GOT3 (cell line): Measurements from ENCODE around the gene SNAP25.

Experiments
- DNase-seq: peaks from one replicate; lab custom pipeline; 2025; ENCODE audit warnings: mixed read lengths; lab: John Stamatoyannopoulos, UW

Gene SNAP25

DNA sequence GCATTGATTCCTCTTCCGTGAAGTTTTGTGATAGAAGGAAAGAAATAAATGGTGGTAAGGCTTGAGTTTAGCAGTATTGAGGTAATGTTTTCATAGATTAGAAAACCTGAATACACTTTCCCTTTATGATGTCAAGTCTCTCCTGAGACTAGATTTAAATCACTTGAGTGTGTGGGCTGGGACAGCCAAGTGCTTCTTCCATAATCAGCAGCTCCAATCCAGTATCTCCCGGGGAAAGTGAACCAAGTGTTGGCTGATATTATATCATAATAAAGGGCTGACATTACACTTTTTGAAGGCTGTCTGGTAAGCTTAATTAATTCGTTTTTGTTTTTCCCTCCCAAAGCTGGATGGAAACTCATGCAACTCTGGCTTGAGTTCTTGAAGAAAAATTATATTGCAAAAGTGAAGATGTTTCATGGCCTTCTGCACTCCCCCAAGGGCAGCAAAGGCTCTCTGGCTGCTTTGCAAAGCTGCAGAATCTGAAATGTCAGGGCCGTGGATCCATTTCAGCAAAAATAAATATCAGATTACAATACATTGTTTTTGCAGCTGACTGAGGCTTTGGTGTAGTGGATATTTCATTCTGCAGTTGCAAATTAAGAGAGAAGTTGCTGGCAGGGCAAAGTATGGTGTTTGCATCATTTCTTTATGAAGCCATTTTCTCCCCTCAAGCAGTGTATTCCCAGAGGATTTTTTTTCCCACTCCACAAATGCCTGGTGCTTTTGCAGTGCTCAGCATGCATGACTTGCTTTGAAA, 114.2 kb downstream of the SNAP25 start:
- no peak for DNase-seq

GRCh38 chr20:10336959-10337729, 118.5 kb downstream of the SNAP25 start:
- DNase-seq, result no peak

GRCh38 chr20:10338426-10339180, 120.0 kb downstream of the SNAP25 start:
- DNase-seq, result no peak

GRCh38 chr20:10339609-10340008, 121.0 kb downstream of the SNAP25 start:
- DNase-seq, result no peak

DNA sequence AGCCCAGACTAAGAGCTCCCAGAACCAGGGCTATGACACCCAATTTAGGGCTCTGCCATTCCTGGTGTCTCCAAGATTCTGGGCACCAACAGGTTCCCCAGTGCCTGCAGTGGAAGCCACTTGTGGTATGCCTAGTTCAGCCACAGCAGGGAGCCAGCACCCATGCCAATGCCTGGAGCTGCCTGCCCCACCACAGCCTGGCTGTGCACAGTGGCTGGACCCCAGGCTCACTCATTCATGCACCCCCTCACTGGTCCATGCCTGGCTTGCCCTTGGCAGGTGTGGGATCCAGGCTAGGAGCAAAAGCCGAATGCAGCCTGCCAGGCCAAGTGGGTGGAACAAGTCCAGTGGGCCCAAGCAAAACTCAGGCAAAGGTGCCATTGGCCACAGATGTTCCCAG, 123.5 kb downstream of the SNAP25 start:
- no peak for DNase-seq

DNA sequence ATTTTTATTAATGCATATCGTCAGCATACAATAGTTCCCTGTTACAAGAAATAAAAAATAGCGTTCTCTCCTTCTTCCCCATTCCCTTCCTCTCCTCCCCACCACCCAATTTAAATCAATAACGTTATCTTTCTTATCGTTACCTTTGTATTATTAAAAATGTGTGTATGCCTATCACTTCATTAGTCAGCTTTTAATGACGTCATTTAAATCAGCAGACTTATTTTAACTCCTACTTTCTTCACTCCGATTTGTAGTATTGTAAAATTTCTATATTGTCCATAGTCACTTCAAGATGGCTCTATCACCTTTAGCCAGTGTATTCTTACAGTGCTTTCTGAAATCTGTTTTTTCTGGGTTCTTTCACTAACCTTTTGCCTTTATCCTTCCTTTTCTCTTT, 126.3 kb downstream of the SNAP25 start:
- no peak for DNase-seq

GRCh38 chr20:10347086-10347880, 128.7 kb downstream of the SNAP25 start:
- no peak for DNase-seq

DNA sequence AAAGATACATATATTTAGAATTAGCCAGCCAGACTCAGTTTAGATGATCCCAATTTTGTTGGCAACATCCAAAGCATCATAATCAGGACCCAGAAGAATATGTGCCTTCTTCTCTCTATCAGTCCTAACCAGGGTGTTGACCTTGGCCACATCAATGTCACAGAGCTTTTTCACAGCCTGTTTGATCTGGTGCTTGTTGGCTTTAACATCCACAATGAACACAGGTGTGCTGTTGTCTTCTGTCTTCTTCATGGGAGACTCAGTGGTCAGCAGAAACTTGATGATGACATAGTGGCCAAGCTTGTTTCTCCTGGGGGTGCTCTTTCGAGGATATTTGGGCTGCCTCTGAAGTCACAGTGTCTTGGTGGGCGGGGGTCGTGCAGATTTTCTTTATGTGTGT, 130.5 kb downstream of the SNAP25 start:
- no peak for DNase-seq

DNA sequence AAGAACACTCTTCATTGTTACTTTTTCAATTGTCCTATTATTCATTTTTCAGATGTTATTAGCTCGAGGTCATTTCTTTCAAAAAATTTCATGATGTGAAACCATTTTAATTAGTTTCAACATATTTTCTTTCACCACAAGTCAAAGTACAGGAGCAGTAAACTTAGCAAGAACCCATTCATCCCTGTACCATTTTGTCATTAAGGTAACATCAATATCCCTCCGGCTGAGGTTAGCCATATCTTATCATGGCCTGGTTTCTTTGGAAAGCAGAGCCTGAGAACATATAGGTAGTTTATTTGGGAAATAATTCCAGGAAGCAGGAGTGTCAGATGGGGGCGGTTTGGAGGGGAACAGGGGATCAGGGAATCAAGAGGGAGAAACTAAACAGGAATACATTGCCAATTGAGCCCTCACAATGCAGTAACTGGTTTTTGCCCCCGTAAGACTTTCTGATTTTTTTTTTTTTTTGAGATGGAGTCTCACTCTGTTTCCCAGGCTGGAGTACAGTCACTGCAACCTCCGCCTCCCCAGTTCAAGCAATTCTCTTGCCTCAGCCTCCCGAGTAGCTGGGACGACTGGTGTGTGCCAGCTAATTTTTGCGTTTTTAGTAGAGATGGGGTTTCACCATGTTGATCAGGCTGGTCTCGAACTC, 131.7 kb downstream of the SNAP25 start:
- no peak for DNase-seq

- no peak for DNase-seq
Measured at GRCh38 chr20:10352934-10353824, 134.5 kb downstream of the SNAP25 start.

DNA sequence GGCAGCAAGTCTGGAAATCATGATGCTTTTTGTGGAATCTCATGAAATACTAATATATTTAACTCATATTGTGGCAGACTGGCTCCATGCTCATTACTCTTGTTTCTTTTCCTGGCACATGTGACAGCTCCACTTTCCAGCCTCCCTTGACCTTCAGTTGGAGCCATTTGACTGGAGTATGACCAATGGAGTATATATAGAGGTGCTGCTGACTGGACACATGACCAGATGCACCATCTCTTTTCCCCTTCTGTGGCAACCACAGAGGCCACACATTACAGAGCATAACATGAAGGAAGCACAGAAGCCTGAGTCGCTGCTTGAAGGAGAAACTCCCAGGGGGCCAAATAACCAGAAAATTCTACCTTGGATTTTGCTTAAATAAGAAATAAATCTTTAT, 138.0 kb downstream of the SNAP25 start:
- no peak for DNase-seq
